Limb (tissue), 2 donors: ENCODE results near the gene PTPRN.
A peak's percentile ranks its signal among the peaks of the same experiment; 100 is the strongest.
"Not testable (repeated sequence)": the region's sequence is repeated elsewhere in the genome, so short reads cannot be mapped to it uniquely, and the experiment has no call there.

Experiments used
- DNase-seq, 2 donors: peaks; one replicate each; pipeline ENCODE4 v3.0.0-alpha.2; 2016; ENCODE audit errors: extremely low spot score in 2 of 2

Gene PTPRN

GRCh38 chr2:219309278-219309677 lies at the start of gene PTPRN:
TSS of gene PTPRN (minus strand) at chr2:219309401. CDS start at chr2:219309332, 69 bp downstream.
- DNase-seq = no peak

- DNase-seq = no peak
These were observed 49.2 kb upstream of the PTPRN start for GRCh38 chr2:219358170-219359075.

GRCh38 chr2:219356834-219357233 lies 47.6 kb upstream of the PTPRN start:
- no peak for DNase-seq

- no peak for DNase-seq
These were observed 45.4 kb upstream of the PTPRN start for GRCh38 chr2:219354582-219354981.

DNA sequence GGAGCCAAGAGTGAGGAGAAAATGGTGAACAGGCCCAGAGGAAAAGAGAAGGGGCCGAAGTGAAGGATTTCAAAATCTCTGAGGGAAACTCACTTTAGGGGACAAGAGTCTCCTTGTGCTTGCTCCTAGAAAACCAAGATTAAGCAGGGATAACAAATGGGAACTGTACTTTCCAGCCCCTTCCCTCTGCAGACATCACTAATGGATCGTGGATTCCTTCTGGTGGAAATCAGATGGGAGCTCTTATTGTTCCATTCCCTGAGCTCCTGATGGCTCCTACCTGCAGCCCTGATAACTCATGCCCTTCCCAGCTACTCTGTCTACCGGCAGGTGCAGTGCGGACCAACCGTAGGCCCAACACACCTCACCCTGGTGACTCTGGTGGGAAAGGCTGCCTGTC lies 43.9 kb upstream of the PTPRN start:
- no peak for DNase-seq

DNA sequence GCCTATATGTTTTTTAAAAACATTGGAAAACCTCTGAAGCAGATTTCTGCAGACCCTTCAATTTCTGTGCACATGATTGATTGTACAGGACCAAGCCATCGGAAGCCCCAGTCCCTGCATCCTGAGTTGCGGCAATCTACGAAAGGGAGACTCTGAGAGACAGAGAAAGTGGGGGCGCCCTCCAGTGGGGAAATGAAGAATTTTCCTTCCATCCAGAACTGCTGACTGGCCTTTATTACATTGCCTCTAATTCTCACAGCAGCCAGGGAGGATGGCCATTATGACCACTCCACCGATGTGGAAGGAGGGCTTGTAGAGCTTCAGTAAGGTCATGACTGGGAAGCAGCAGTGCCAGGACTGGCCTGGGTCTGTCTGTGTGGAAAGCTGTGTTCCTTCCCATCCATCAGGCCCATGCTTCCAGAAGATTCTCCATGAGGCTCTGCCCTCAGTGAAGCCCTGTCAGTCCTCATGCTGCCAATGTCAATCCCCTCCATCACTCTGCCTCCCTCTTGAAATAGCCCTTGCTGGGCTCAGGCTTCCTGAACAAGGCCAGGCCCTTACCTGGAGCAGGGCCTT lies 43.3 kb upstream of the PTPRN start:
- peak in 1 of 2 donors; percentile 57 for DNase-seq

- no peak for DNase-seq
These were observed 41.6 kb upstream of the PTPRN start for GRCh38 chr2:219350710-219351221.

DNA sequence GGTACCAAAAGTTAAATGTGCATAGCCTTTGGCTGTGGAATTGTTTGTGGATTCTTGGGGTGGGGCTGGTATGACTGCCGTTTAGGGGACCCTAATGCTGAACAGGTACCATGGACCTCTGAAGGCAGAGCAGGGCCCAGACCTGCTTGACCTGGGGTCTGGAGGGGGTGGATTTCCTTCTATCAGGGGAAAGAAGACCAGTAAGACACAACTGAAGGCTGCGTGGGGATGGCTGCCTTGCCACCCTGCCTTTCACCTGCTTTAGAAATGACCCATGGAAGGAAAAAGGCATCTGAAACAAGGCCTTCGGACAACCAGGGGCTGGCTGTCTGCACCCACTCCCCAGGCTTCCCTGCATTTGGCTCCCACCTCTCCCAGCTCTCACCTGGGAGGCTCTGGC lies 41.0 kb upstream of the PTPRN start:
- DNase-seq = no peak

DNA sequence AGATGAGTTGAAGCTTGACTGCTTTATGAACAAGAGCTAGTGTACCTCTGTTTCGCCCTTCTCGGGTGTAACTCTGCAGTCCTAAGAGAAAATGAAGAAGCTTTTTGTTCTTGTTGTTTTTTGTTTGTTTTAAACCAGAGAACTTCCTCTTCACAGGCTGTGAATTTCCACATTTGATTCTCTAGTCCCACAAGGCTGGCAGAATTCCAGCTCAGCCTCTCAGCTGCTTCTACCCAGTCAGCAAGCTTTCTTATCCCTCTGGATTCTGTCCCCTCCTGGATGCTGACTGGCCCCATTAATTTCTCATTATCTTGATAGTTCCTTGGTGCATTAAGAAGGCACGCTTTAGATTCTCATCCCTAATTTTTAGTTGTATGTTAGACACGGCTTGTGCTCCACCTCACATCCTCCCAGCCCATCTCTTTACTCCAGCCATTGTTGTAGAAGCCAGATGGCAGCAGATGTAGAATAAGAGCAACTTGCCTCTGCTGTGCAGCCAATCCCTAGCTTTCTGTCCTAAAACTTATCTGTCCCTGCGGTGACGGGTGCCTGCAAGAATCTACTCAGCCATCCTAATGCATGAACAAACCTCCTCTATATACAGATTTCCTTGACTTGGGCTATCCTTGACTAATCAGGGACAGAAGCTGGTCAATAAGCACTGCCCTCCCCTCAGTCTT lies 35.7 kb upstream of the PTPRN start:
- peak; percentile 27 to 54 for DNase-seq

GRCh38 chr2:219335373-219335786 lies 26.2 kb upstream of the PTPRN start:
- DNase-seq = no peak

DNA sequence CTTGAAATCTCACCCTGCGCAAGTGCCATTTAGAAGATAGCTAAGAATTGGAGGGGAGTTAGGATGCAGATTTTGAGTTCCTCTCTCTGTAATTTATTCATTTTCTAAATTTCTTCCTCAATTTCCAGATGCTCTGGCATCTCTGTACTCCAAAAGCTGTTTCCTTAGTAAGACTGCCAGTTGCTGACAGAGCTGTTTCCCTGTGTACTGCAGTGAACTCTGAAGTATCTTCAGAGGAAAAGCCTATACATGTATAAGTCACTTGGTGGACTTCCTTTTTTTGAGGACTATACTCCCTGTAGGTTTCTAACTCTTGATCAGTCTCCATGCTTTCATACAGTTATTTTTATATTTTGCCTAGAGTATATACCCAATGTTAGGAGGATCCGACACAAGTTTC lies 24.9 kb upstream of the PTPRN start:
- no peak for DNase-seq

DNA sequence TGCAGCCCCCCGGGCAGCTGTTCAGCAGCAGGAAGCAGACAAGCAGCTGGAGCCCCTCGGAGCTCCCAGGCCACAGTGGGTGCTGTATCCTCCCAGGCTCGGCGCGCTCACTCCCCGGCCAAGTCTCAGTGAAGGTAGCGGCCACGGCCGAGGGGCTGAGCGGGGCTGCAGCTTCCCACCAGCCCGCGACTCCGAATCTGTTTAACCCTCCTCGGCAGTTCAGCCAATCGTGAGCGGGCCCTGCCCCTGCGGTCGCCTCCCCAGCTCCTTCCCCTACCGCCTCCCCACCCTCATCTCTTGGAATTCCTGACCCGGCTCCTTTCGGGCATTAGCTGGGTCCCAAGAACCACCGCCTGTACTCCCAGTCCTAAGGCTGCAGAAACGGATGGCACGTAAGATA lies 23.3 kb upstream of the PTPRN start, which contains the start of gene RESP18:
Gene RESP18, minus strand, starts transcription at position 203 of the 400 bp plus-strand sequence.
- DNase-seq = no peak

DNA sequence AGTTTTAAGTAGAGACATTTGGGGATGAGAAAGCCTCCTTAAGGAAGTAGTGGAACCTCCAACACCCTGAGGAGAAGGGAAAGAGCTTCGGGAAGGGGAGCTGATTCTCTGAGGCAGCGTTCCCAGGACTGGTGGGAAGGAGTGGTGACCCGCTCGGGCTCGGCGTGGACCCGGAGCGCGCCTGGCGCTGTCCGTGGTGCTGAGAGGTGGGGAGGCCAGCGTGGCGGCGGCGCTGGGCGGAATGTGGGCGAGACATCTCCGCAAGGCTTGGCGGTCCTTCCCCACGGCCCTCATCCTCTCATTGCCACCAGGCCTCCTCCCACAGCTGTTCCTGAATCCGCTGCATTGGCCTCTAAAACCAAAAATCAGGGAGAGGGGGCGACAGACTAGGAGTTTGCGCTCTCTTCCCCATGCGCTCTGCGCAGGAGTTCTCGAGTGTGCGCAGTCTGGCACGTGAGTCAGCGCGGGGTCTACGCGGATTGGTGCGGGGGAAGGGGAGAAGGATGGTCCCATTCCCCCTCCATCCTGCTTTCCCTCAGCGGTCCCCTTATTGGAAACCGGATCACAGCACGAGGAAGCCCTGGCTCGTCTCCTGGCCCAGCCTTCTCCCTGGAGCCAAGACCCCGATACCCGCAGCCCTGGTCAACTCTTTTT lies 22.5 kb upstream of the PTPRN start:
- DNase-seq = peak; percentile 32 to 77

GRCh38 chr2:219327719-219328118 lies 18.5 kb upstream of the PTPRN start:
- DNase-seq = no peak

DNA sequence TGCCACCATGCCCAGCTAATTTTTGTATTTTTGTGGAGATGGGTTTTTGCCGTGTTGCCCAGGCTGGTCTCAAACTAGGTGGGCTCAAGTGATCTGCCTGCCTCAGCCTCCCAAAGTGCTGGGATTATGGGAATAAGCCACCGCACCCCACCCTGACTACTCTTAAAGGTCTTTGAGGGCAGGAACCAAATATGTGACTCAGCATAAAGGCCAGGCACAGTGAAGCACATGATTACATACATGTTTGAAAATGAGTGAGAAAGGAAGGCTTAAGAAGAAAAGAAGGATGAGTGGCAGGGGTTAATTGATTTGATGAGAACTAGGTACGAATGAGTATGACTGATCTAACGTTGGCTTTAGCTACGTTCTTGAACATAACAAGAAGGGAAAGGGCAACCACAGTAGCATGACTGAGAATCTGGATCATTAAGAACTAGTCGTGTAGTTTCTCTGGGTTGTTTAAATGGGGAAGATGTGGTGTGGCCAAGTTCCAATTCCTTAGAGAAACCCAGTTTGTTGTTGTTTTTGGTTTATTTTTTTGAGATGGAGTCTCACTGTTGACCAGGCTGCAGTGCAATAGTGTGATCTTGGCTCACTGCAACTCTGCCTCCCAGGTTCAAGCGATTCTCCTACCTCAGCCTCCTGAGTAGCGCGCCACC lies 16.6 kb upstream of the PTPRN start:
- no peak for DNase-seq

DNA sequence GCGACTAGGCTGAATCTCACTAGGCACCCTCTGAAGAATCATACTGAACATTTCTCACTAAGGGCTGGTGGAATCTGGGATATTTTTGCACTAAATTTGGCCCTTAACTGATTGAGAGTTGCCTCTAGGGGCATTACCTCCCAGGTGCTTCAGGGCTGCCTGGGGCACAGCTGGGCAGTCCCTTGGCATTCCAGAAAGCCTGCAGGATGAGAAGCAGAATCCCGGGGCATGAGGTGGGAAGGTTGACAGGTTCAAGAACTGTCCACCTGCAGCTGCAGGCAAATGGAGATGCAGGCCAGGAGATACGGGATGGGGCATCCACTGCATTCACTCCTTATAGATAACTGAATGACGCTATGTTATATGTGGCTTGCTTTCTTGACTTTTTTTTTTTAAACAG lies 15.9 kb upstream of the PTPRN start:
- DNase-seq = no peak

- DNase-seq = no peak
These were observed 14.2 kb upstream of the PTPRN start for GRCh38 chr2:219323434-219323833.

DNA sequence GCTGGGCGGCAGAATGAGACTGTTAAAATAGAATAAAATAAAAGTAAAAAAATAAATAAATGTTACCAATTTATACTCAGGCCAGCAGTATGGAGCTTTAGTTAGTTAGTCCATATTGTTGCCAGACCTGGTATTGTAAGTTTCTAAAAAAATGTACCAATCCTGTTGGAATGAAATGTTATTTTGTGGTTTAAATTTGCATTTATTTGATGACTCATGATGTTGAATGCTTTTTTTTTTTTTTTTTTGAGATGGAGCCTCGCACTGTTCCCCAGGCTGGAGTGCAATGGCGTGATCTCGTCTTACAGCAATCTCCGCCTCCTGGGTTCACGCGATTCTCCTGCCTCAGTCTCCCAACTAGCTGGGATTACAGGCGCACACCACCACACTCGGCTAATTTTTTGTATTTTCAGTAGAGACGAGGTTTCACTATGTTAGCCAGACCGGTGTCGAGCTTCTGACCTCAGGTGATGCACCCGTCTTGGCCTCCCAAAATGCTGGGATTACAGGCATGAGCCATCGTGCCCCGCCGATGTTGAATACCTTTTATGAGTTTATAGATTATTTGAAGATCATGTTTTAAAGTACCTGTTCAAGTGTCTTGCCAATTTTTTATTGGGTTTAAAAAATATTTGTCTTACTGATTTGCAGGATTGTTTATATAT lies 5.7 kb upstream of the PTPRN start:
- DNase-seq = no peak

- not testable (repeated sequence) for DNase-seq
These were observed 3.6 kb upstream of the PTPRN start for GRCh38 chr2:219312683-219313263.
